Naive thymus-derived CD4-positive, alpha-beta T cell (primary cell): Measurements from ENCODE around the gene MCOLN1. TPM values are rescaled to one million over a fixed set of nuclear protein-coding genes. Genes with fewer than 3 reads are reported as not detected.
"Not testable (repeated sequence)": the region's sequence is repeated elsewhere in the genome, so short reads cannot be mapped to it uniquely, and the experiment has no call there.

Source experiments
- ATAC-seq: fragments of 150-1000 bp; cut with Tn5 transposase; 2 replicates; pipeline ENCODE4 v1.10.0; 2021; ENCODE audit warnings: mild to moderate bottlenecking, moderate library complexity
- CTCF ChIA-PET: fragments of 350-600 bp; sonication (Branson Sonifier 250); formaldehyde crosslinking; loops from one replicate; lab custom pipeline; 2021; ENCODE audit warnings: antibody characterized with exemption; lab: Charles Lee
- POLR2A ChIA-PET: fragments of 350-600 bp; sonication (Branson Sonifier 250); formaldehyde crosslinking; loops from one replicate; lab custom pipeline; 2021; ENCODE audit warnings: antibody characterized with exemption, inconsistent platforms; lab: Charles Lee
- DNase-seq, 9 donors: peaks; one replicate each; pipeline versions ENCODE4 v3.0.0 to v3.0.0-alpha.2; 2020 to 2022; ENCODE audit warnings: mixed read lengths in 1 of 9
- H3K27ac ChIP-seq: one replicate; pipeline ENCODE4 v1.7.0; 2013; ENCODE audit warnings: mild to moderate bottlenecking, low read depth, low read length, moderate library complexity
- H3K27me3 ChIP-seq, 2 donors: one replicate each; pipeline ENCODE4 v1.7.0; 2013; ENCODE audit warnings: low read length in 2 of 2, mild to moderate bottlenecking in 2 of 2, moderate library complexity in 2 of 2; ENCODE audit not compliant: control insufficient read depth in 2 of 2, insufficient read depth in 2 of 2
- H3K36me3 ChIP-seq, 3 experiments: 1 replicate in 2 of 3; 2 replicates in 1 of 3; pipeline ENCODE4 v1.7.0; 2013; ENCODE audit warnings: low read length in 3 of 3, mild to moderate bottlenecking in 3 of 3, moderate library complexity in 1 of 3; ENCODE audit not compliant: insufficient read depth in 3 of 3, control insufficient read depth in 2 of 3
- H3K4me1 ChIP-seq, 2 donors: one replicate each; pipeline ENCODE4 v1.7.0; 2013; ENCODE audit warnings: low read length in 2 of 2, mild to moderate bottlenecking in 2 of 2, moderate library complexity in 1 of 2; ENCODE audit not compliant: control insufficient read depth in 2 of 2, insufficient read depth in 2 of 2
- H3K4me3 ChIP-seq: 2 replicates; pipeline ENCODE4 v1.7.0; 2013; ENCODE audit warnings: mild to moderate bottlenecking, low read length
- H3K9me3 ChIP-seq, 3 experiments: 1 replicate in 2 of 3; 2 replicates in 1 of 3; pipeline ENCODE4 v1.7.0; 2013; ENCODE audit warnings: low read length in 3 of 3; ENCODE audit not compliant: control insufficient read depth in 2 of 3
- H3K27ac Mint-ChIP-seq, 9 donors: one replicate each; pipeline ENCODE4 v1.8.0; 2020 to 2022; ENCODE audit warnings: mixed read lengths in 9 of 9, mild to moderate bottlenecking in 8 of 9, moderate library complexity in 5 of 9, inconsistent platforms in 2 of 9
- H3K27me3 Mint-ChIP-seq, 5 donors: one replicate each; pipeline ENCODE4 v1.8.0; 2021 to 2022; ENCODE audit warnings: mixed read lengths in 5 of 5, mild to moderate bottlenecking in 1 of 5
- H3K36me3 Mint-ChIP-seq, 5 donors: one replicate each; pipeline ENCODE4 v1.8.0; 2020 to 2022; ENCODE audit warnings: mixed read lengths in 5 of 5, mild to moderate bottlenecking in 3 of 5, inconsistent platforms in 1 of 5
- H3K4me1 Mint-ChIP-seq, 7 donors: one replicate each; pipeline ENCODE4 v1.8.0; 2020 to 2022; ENCODE audit warnings: mixed read lengths in 7 of 7, mild to moderate bottlenecking in 3 of 7, inconsistent platforms in 1 of 7
- H3K4me3 Mint-ChIP-seq, 10 donors: one replicate each; pipeline ENCODE4 v1.8.0; 2020 to 2022; ENCODE audit warnings: mild to moderate bottlenecking in 10 of 10, mixed read lengths in 10 of 10, moderate library complexity in 6 of 10, inconsistent platforms in 2 of 10
- H3K9me3 Mint-ChIP-seq, 11 donors: one replicate each; pipeline ENCODE4 v1.8.0; 2020 to 2022; ENCODE audit warnings: mixed read lengths in 11 of 11, mild to moderate bottlenecking in 4 of 11, inconsistent platforms in 1 of 11, moderate library complexity in 1 of 11
- intact Hi-C, 2 donors: fragments of 100-400 bp; cut with micrococcal nuclease; formaldehyde crosslinking; loops; one replicate each; pipeline ENCODE4 v1.15.1; 2023
- polyA plus RNA-seq, 2 donors: library from polyadenylated mRNA; unstranded; fragments of 300-500 nt; fragmentation: Illumina TruSeq; gene quantifications; one replicate each; pipeline ENCODE4 v1.2.3, GENCODE V29; 2021
- total RNA-seq, 6 experiments: library from RNA in 5 of 6; stranded (reverse) in 5 of 6; gene quantifications; 1 replicate in 5 of 6; 2 replicates in 1 of 6; pipeline ENCODE4 v1.2.3 and lab custom pipeline; 2021 to 2026

MCOLN1 gene
- total and polyA plus RNA-seq, 7 experiments from 2014 or later = 8.8 to 49.2 (median 14.8) TPM

GRCh38 chr19:7575434-7576040, 53.1 kb downstream of the MCOLN1 start:
- CTCF ChIA-PET = interaction anchor here (0.7 kb wide), 1 partner anchor 195 kb away, joined by 5 read pairs; no protein-coding TSS in a partner anchor
- Histone ChIP-seq H3K27me3 (no peaks in the 10 kb centered on the region), H3K27ac (no peak overlapping the region), H3K4me3 (no peak overlapping the region), H3K4me1 (no peaks in the 10 kb centered on the region), H3K36me3 (no peaks in the 10 kb centered on the region), H3K9me3 (no peaks in the 10 kb centered on the region)
- POLR2A ChIA-PET = no interaction called here
- Mint-ChIP-seq H3K9me3 (peaks cover 0 to 1% (median 0%) of the 10 kb centered on the region in 11 donors), H3K4me3 (no peak overlapping the region), H3K27me3 (peaks cover 0 to 11% (median 9%) of the 10 kb centered on the region in 5 donors), H3K4me1 (no peaks in the 10 kb centered on the region), H3K36me3 (no peaks in the 10 kb centered on the region), H3K27ac (no peak overlapping the region)
- intact Hi-C loops = no loop called here
- ATAC-seq = peak; percentile 73
- DNase-seq = no peak

- H3K4me3 Mint-ChIP-seq, H3K9me3 ChIP-seq, DNase-seq, H3K27ac Mint-ChIP-seq, H3K27me3 ChIP-seq, intact Hi-C loops, H3K36me3 Mint-ChIP-seq, H3K9me3 Mint-ChIP-seq, CTCF ChIA-PET, ATAC-seq, H3K4me3 ChIP-seq, H3K27ac ChIP-seq, POLR2A ChIA-PET, H3K36me3 ChIP-seq, H3K4me1 Mint-ChIP-seq, H3K4me1 ChIP-seq: not testable (repeated sequence)
- H3K27me3 Mint-ChIP-seq = peaks cover 0 to 11% (median 9%) of the 10 kb centered on the region in 5 donors
Observed at GRCh38 chr19:7577422-7577821, 55.0 kb downstream of the MCOLN1 start.

GRCh38 chr19:7578127-7578526, 55.7 kb downstream of the MCOLN1 start:
- ATAC-seq (no peak), DNase-seq (no peak)
- H3K27me3 Mint-ChIP-seq = peaks cover 0 to 11% (median 9%) of the 10 kb centered on the region in 5 donors
- Histone ChIP-seq H3K4me3 (no peak overlapping the region), H3K9me3 (no peaks in the 10 kb centered on the region), H3K27me3 (no peaks in the 10 kb centered on the region), H3K27ac (no peak overlapping the region), H3K36me3 (no peaks in the 10 kb centered on the region), H3K4me1 (no peaks in the 10 kb centered on the region)
- CTCF ChIA-PET = no interaction called here
- POLR2A ChIA-PET = no interaction called here
- no peaks in the 10 kb centered on the region for H3K4me1 Mint-ChIP-seq
- intact Hi-C loops = no loop called here
- no peaks in the 10 kb centered on the region for H3K36me3 Mint-ChIP-seq
- H3K27ac Mint-ChIP-seq = no peak overlapping the region
- H3K4me3 Mint-ChIP-seq = no peak overlapping the region
- H3K9me3 Mint-ChIP-seq = peaks cover 0 to 1% (median 0%) of the 10 kb centered on the region in 11 donors

- Mint-ChIP-seq H3K36me3 (no peaks in the 10 kb centered on the region), H3K4me3 (no peak overlapping the region), H3K4me1 (no peaks in the 10 kb centered on the region), H3K27me3 (peaks cover 0 to 11% (median 9%) of the 10 kb centered on the region in 5 donors), H3K9me3 (peaks cover 0 to 1% (median 0%) of the 10 kb centered on the region in 11 donors), H3K27ac (no peak overlapping the region)
- DNase-seq (no peak), ATAC-seq (no peak)
- POLR2A ChIA-PET = interaction anchor here (0.6 kb wide), 1 partner anchor 137 kb away, joined by 4 read pairs; no protein-coding TSS in a partner anchor
- Histone ChIP-seq H3K4me1 (no peaks in the 10 kb centered on the region), H3K4me3 (no peak overlapping the region), H3K36me3 (no peaks in the 10 kb centered on the region), H3K9me3 (no peaks in the 10 kb centered on the region), H3K27ac (no peak overlapping the region), H3K27me3 (no peaks in the 10 kb centered on the region)
- intact Hi-C loops = no loop called here
- CTCF ChIA-PET = interaction anchor here (0.6 kb wide), 1 partner anchor 358 kb away, joined by 3 read pairs; no protein-coding TSS in a partner anchor
Observed at GRCh38 chr19:7579182-7579581, 56.8 kb downstream of the MCOLN1 start.

- peaks cover 0 to 1% (median 0%) of the 10 kb centered on the region in 11 donors for H3K9me3 Mint-ChIP-seq
- Histone ChIP-seq H3K9me3 (no peaks in the 10 kb centered on the region), H3K36me3 (no peaks in the 10 kb centered on the region), H3K4me1 (no peaks in the 10 kb centered on the region), H3K27me3 (no peaks in the 10 kb centered on the region), H3K27ac (no peak overlapping the region), H3K4me3 (no peak overlapping the region)
- ChIA-PET CTCF (no interaction called here), POLR2A (no interaction called here)
- no peak for DNase-seq
- H3K27ac Mint-ChIP-seq = no peak overlapping the region
- ATAC-seq = no peak
- intact Hi-C loops = no loop called here
- H3K4me3 Mint-ChIP-seq = no peak overlapping the region
- no peaks in the 10 kb centered on the region for H3K36me3 Mint-ChIP-seq
- peaks cover 0 to 3% (median 0%) of the 10 kb centered on the region in 7 donors for H3K4me1 Mint-ChIP-seq
- H3K27me3 Mint-ChIP-seq = peaks cover 0 to 4% (median 0%) of the 10 kb centered on the region in 5 donors
Observed at GRCh38 chr19:7582446-7582845, 60.0 kb downstream of the MCOLN1 start.

Other genes starting within 250 kb of the MCOLN1 start
- 1 to 10 TPM in 4 of 5 experiments, under 1 TPM in 1; 0.89 to 9.9 (median 3.9) TPM for gene INSR, start 228.2 kb upstream of the MCOLN1 start, total RNA-seq
- under 1 TPM; 0.29 to 0.71 TPM for gene INSR, start 228.2 kb upstream of the MCOLN1 start, polyA plus RNA-seq
- gene ARHGEF18, start 173.7 kb upstream of the MCOLN1 start, total RNA-seq = 100 to 1,000 TPM in 4 of 5 experiments, 10 to 100 TPM in 1; 53.0 to 132 (median 130) TPM
- gene ARHGEF18, start 173.7 kb upstream of the MCOLN1 start, polyA plus RNA-seq = 10 to 100 TPM in 1 of 2 donors, 1 to 10 TPM in 1; 3.9 to 14.4 TPM
- 1 to 10 TPM in 1 of 5 experiments, under 1 TPM in 4; 0.59 to 1.2 (median 0.76) TPM for gene PEX11G, start 33.6 kb upstream of the MCOLN1 start, total RNA-seq
- 1 to 10 TPM in 1 of 2 donors, under 1 TPM in 1; 0.89 to 1.6 TPM for gene PEX11G, start 33.6 kb upstream of the MCOLN1 start, polyA plus RNA-seq
- gene ZNF358, start 6.5 kb upstream of the MCOLN1 start, total RNA-seq = 10 to 100 TPM in 1 of 5 experiments, 1 to 10 TPM in 4; 5.7 to 10.1 (median 7.2) TPM
- gene ZNF358, start 6.5 kb upstream of the MCOLN1 start, polyA plus RNA-seq = 1 to 10 TPM; 1.4 to 2.6 TPM
- 100 to 1,000 TPM in 4 of 5 experiments, 10 to 100 TPM in 1; 82.0 to 157 (median 133) TPM for gene PNPLA6, start 13.1 kb downstream of the MCOLN1 start, total RNA-seq
- 10 to 100 TPM in 1 of 2 donors, 1 to 10 TPM in 1; 5.3 to 12.7 TPM for gene PNPLA6, start 13.1 kb downstream of the MCOLN1 start, polyA plus RNA-seq
- gene CAMSAP3, start 73.2 kb downstream of the MCOLN1 start, total RNA-seq = under 1 TPM in 4 of 5 experiments, not detected in 1; 0.16 to 0.76 (median 0.35) TPM
- gene CAMSAP3, start 73.2 kb downstream of the MCOLN1 start, polyA plus RNA-seq = under 1 TPM; 0.06 to 0.07 TPM
- 10 to 100 TPM; 49.3 to 79.8 (median 76.4) TPM for gene XAB2, start 106.9 kb downstream of the MCOLN1 start, total RNA-seq
- gene XAB2, start 106.9 kb downstream of the MCOLN1 start, polyA plus RNA-seq = 10 to 100 TPM in 1 of 2 donors, 1 to 10 TPM in 1; 6.4 to 11.9 TPM
- gene PET100, start 107.2 kb downstream of the MCOLN1 start, total RNA-seq = 100 to 1,000 TPM; 112 to 134 (median 117) TPM
- gene PET100, start 107.2 kb downstream of the MCOLN1 start, polyA plus RNA-seq = 100 to 1,000 TPM; 158 to 274 TPM
- 10 to 100 TPM in 1 of 5 experiments, 1 to 10 TPM in 4; 2.2 to 13.4 (median 5.4) TPM for gene PCP2, start 111.1 kb downstream of the MCOLN1 start, total RNA-seq
- not detected for gene PCP2, start 111.1 kb downstream of the MCOLN1 start, polyA plus RNA-seq
- gene STXBP2, start 114.5 kb downstream of the MCOLN1 start, total RNA-seq = 100 to 1,000 TPM; 158 to 411 (median 187) TPM
- 10 to 100 TPM; 52.8 to 61.1 TPM for gene STXBP2, start 114.5 kb downstream of the MCOLN1 start, polyA plus RNA-seq
- 1 to 10 TPM in 1 of 5 experiments, not detected in 4; 3.4 TPM for gene RETN, start 146.4 kb downstream of the MCOLN1 start, total RNA-seq
- gene RETN, start 146.4 kb downstream of the MCOLN1 start, polyA plus RNA-seq = not detected
- 10 to 100 TPM in 1 of 5 experiments, 1 to 10 TPM in 1, not detected in 3; 1.2 to 12.3 TPM for gene MCEMP1, start 154.5 kb downstream of the MCOLN1 start, total RNA-seq
- gene MCEMP1, start 154.5 kb downstream of the MCOLN1 start, polyA plus RNA-seq = not detected
- 10 to 100 TPM; 43.7 to 79.3 (median 75.4) TPM for gene TRAPPC5, start 158.2 kb downstream of the MCOLN1 start, total RNA-seq
- gene TRAPPC5, start 158.2 kb downstream of the MCOLN1 start, polyA plus RNA-seq = 100 to 1,000 TPM; 165 to 191 TPM
- gene FCER2, start 179.5 kb downstream of the MCOLN1 start, total RNA-seq = 1 to 10 TPM in 2 of 5 experiments, under 1 TPM in 1, not detected in 2; 0.32 to 3.8 (median 1.3) TPM
- under 1 TPM; 0.48 to 0.52 TPM for gene FCER2, start 179.5 kb downstream of the MCOLN1 start, polyA plus RNA-seq
- 1 to 10 TPM in 1 of 5 experiments, not detected in 4; 1.2 TPM for gene CLEC4G, start 209.5 kb downstream of the MCOLN1 start, total RNA-seq
- gene CLEC4G, start 209.5 kb downstream of the MCOLN1 start, polyA plus RNA-seq = not detected
- gene CD209, start 224.9 kb downstream of the MCOLN1 start, total RNA-seq = under 1 TPM in 3 of 5 experiments, not detected in 2; 0.27 to 0.68 (median 0.32) TPM
- not detected for gene CD209, start 224.9 kb downstream of the MCOLN1 start, polyA plus RNA-seq
- gene CLEC4M, start 240.6 kb downstream of the MCOLN1 start, total RNA-seq = not detected
- gene CLEC4M, start 240.6 kb downstream of the MCOLN1 start, polyA plus RNA-seq = under 1 TPM in 1 of 2 donors, not detected in 1; 0.74 TPM